ENCODE data around the gene NCEH1.

- TF ChIP-seq OSR1 (CRISPR knock-in tag; IDR thresholded peaks at IDR 0.05) = no peak
- TF ChIP-seq SNAI2 (CRISPR knock-in tag; IDR thresholded peaks at IDR 0.05) = peak; percentile 81; the same call in 1 of the 2 replicates
- TF ChIP-seq TOX (CRISPR knock-in tag; IDR thresholded peaks at IDR 0.05; ENCODE audit: borderline replicate concordance) = no peak
Measured at GRCh38 chr3:172646439-172647015, 64.3 kb downstream of the NCEH1 start.

Data from SK-N-SH treated with all-trans-retinoic acid at 6 μM for 48 hours (cell line).